Fibroblast of villous mesenchyme (primary cell): ENCODE data around the gene CYTH1. TPM values are rescaled to one million over a fixed set of nuclear protein-coding genes. Genes with fewer than 3 reads are reported as not detected.

Experiments used
- DNase-seq: peaks from one replicate; pipeline ENCODE4 v3.0.0-alpha.2; 2010; ENCODE audit warnings: low read depth
- H3K4me3 ChIP-seq: 2 replicates; pipeline ENCODE4 v1.5.1; 2011; ENCODE audit warnings: low read depth, mild to moderate bottlenecking, low read length
- total RNA-seq: library from RNA; depleted of rRNA; stranded (reverse); fragments of >200 nt; gene quantifications from 2 replicates; pipeline ENCODE4 v1.2.3, GENCODE V29; 2012
- TF ChIP-seq, protein P1 (sequence below): IDR thresholded peaks from 2 replicates; pipeline ENCODE4 v1.5.1; 2012; ENCODE audit warnings: low read depth, mild to moderate bottlenecking, low read length; ENCODE audit not compliant: insufficient read depth

CYTH1 gene
- total RNA-seq, 1 donor = 19.4 TPM

DNA sequence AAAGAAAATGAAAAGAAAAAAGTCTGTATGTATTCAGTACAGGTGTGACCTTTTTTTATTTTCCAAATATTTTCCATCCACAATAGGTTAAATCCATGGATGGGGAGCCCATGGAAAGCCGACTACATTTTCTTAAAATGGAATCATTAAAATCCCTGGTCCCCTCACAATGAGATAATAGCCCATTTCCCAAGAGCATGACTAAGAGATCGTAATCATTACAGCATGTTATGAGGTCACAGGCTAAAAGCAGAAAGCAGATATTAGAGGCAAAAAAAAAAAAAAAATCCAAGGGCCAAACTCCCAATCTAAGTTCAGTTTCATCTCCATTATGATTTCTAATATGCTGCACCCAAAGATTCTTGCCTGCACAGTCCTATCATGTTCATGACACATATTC, 44.7 kb downstream of the CYTH1 start:
- TF ChIP-seq, protein P1, sequence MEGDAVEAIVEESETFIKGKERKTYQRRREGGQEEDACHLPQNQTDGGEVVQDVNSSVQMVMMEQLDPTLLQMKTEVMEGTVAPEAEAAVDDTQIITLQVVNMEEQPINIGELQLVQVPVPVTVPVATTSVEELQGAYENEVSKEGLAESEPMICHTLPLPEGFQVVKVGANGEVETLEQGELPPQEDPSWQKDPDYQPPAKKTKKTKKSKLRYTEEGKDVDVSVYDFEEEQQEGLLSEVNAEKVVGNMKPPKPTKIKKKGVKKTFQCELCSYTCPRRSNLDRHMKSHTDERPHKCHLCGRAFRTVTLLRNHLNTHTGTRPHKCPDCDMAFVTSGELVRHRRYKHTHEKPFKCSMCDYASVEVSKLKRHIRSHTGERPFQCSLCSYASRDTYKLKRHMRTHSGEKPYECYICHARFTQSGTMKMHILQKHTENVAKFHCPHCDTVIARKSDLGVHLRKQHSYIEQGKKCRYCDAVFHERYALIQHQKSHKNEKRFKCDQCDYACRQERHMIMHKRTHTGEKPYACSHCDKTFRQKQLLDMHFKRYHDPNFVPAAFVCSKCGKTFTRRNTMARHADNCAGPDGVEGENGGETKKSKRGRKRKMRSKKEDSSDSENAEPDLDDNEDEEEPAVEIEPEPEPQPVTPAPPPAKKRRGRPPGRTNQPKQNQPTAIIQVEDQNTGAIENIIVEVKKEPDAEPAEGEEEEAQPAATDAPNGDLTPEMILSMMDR = no peak
- no peak overlapping the region for H3K4me3 ChIP-seq
- peak; percentile 86 for DNase-seq

DNA sequence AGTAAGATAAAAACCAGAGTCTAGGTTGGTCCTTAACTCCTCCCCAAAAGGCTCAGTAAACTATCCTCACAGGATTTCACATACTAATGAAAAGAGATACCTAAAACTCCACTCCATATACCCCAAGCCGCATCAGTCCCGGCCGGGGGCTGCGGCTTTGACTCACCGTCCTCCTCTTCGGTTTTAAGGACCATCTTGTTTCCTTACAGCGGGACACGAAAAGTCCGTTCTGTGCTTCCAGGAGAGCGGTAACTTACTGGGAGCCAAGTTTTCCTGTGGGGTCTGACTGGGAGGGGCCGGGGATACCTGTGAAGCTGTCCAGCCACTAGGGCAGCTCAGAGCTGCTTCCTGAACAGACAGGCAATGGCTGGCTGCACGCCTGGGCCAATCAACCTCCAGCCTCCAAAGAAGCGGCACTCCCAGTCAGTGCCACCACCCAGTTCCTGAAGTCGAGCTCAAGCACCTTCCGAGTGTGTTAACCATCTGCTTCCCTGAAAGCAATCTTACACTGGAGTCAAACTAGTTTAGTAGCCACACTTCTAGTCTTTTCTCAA, 45.5 kb downstream of the CYTH1 start:
- DNase-seq = peak; percentile 54
- H3K4me3 ChIP-seq = peak overlapping the region; percentile 58
- TF ChIP-seq, protein P1 = no peak

DNA sequence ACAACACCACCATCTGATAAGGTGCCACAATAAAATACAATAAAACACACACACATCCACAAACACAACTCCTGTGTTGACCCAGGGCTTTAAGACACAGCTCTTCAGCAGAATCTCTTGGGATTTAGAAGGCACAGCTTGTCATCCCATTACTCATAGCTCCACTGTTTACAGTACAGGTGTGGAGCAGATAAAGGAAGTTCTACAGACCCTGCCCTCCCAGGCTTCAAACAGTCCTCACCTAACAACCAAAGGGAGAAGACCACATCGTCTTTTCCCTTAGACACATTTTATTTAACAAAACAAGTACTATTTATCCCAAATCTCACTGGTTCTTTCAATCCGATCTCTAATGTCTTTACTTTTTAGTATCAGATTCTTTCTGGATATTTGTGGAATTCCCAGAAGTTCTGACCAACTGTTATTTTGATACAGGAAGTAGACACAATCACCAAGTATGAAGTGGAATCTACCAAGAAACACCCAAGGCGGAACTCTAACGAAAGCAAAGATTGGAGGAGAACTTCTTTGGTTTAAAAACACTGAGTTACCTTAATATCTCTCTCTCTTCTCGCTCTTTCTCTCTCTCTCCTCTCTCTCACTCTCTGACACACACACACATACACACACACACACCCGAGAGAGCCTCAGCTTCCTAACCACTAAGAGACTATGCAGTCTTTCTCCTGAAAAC, 46.1 kb downstream of the CYTH1 start:
- TF ChIP-seq, protein P1 = no peak
- H3K4me3 ChIP-seq = peak overlapping the region; percentile 58
- peak; percentile 37 for DNase-seq

DNA sequence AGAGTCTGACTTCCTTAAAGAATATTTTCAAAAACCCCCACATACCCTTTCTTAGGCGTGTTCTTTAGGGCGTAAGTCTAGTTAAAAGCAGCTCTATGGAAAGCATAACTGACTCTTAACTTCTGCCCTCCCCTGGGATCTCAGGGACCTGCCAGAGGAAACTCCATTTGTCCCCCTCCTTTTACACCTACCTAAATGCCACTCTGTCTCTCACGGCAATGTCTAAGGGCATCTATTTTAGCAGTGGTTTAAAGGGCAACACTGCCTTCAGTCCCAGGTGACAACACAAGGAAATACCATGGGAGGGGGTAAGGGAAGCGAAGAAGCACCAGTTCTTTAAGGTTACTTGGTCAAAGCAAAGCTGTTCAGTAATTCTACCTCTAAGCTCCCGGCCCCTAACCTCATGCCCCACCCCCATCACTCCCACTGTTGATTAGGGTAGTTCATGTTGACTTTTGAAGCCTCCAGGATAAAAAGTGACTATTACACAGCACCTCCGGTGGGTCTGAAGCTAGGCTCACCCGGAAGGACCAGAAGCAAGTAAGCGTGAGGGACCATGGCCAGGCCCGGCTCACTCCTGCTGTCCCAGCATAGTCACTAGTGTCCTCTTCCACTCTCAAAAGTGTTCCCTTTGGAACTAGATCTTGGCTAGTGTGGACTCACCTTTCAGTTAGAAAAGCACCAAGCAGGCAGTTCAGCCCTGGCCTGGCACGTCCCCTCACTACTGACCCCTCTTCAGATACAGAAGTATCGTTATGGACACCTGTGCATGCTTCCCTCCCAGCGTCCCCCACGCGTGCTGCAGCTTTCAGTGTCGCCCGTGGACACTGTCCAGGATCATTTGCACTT, 47.1 kb downstream of the CYTH1 start:
- no peak for DNase-seq

DNA sequence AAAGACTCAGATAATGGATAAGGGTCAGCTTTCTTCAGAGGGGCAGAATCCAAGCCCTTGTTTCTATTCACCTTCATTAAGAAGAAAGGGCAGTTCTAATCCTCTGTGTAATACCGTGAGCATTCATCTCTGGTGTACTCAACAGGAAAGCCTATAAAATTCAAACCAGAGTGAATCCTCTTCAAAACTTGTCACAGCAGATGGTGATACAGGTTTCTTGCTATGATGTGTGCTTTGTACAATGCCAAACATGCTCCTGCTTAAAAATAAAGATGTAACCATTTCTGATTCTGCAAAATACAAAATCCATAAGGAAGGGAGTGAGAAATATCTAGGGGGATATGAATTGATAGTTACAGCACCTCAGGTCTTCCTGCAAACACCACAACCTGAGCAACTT, 49.7 kb downstream of the CYTH1 start:
- TF ChIP-seq, protein P1 = no peak
- H3K4me3 ChIP-seq = no peak overlapping the region
- no peak for DNase-seq

More for the DNA sequence above, 47.1 kb downstream of the CYTH1 start:
- peak overlapping the region; percentile 2 for H3K4me3 ChIP-seq
- TF ChIP-seq, protein P1 = no peak

DNA sequence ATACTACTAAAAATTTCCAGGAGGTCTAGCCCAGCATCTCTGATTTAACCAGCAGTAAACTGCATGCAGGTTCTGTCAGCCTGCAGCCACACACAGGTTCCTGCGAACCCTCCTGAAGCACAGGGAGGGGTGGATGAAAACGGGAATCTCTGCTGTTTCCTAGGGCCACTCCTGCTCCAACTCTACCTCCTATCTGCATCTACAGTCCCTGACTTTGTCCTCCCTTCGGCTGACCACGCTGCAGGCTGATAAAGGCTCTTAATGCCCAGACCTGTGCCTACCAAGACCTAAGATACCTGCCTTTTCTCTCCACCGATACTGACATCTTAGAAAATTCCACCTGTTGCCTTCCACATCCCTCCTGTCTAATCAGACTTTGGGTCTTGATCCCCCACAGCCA, 50.2 kb downstream of the CYTH1 start:
- H3K4me3 ChIP-seq = no peak overlapping the region
- TF ChIP-seq, protein P1 = no peak
- DNase-seq = no peak
